Gastroesophageal sphincter (tissue), 4 donors: ENCODE data around the gene TUBE1. TPM values are rescaled to one million over a fixed set of nuclear protein-coding genes. Genes with fewer than 3 reads are reported as not detected.
"Not testable (repeated sequence)": the region's sequence is repeated elsewhere in the genome, so short reads cannot be mapped to it uniquely, and the experiment has no call there.

ENCODE experiments used
- ATAC-seq: fragments of 150-250 bp; one replicate; pipeline ENCODE4 v1.9.1; 2016; ENCODE audit warnings: mild to moderate bottlenecking, moderate library complexity
- H3K27ac ChIP-seq, 4 donors: fragments of 200-600 bp; sonication (generic) in 3 of 4; 1 replicate in 3 of 4; 2 replicates in 1 of 4; pipeline ENCODE4 v1.5.1; 2016 to 2019
- H3K27me3 ChIP-seq: fragments of 200-600 bp; sonication (generic); one replicate; pipeline ENCODE4 v1.5.1; 2019
- H3K36me3 ChIP-seq, 2 donors: fragments of 200-600 bp; sonication (generic); one replicate each; pipeline ENCODE4 v1.5.1; 2019; ENCODE audit warnings: control low read depth in 1 of 2
- H3K4me1 ChIP-seq, 3 donors: fragments of 200-600 bp; sonication (generic); 1 replicate in 2 of 3; 2 replicates in 1 of 3; pipeline ENCODE4 v1.5.1; 2016 to 2019; ENCODE audit warnings: control low read depth in 2 of 3
- H3K4me3 ChIP-seq, 2 donors: fragments of 200-600 bp; sonication (generic); one replicate each; pipeline ENCODE4 v1.5.1; 2019; ENCODE audit warnings: mild to moderate bottlenecking in 1 of 2, moderate library complexity in 1 of 2
- H3K9me3 ChIP-seq, 3 donors: fragments of 200-600 bp; sonication (generic); one replicate each; pipeline ENCODE4 v1.5.1; 2017 to 2019; ENCODE audit warnings: control low read depth in 2 of 3
- EP300 ChIP-seq: sonication (generic); formaldehyde crosslinking; IDR thresholded peaks from one replicate; pipeline ENCODE4 v1.6.1; 2017; ENCODE audit warnings: antibody characterized with exemption, mild to moderate bottlenecking
- POLR2A ChIP-seq, 2 donors: fragments of 450-650 bp; IDR thresholded peaks; one replicate each; pipeline ENCODE4 v1.6.1; 2017; ENCODE audit warnings: antibody characterized with exemption in 2 of 2, mild to moderate bottlenecking in 2 of 2, moderate library complexity in 1 of 2
- POLR2AphosphoS5 ChIP-seq: sonication (generic); formaldehyde crosslinking; IDR thresholded peaks from one replicate; pipeline ENCODE4 v1.6.1; 2017; ENCODE audit warnings: antibody characterized with exemption
- WGBS, 2 donors: methylation state at CpG; one replicate each; pipeline ENCODE4 v1.1.5; 2018; ENCODE audit warnings: low coverage in 1 of 2; 5-methylcytosine and 5-hydroxymethylcytosine counted together
- total RNA-seq, 4 donors: library from RNA; depleted of rRNA; stranded (reverse); fragments of >200 nt; gene quantifications; one replicate each; pipeline ENCODE4 v1.1.0, GENCODE V29; 2016
- TF ChIP-seq, protein P1 (sequence below), 4 experiments: fragments of 200-600 bp in 2 of 4; fragments of 450-650 bp in 2 of 4; sonication (generic) in 1 of 4; IDR thresholded peaks; one replicate each; pipeline ENCODE4 v1.5.1; 2017 to 2019; ENCODE audit warnings: antibody characterized with exemption in 4 of 4, mild to moderate bottlenecking in 2 of 4, moderate library complexity in 2 of 4

The TUBE1 gene
- total RNA-seq, 4 donors from 2014 or later, result 17.5 to 58.2 (median 31.6) TPM

- H3K27ac ChIP-seq, result no peak overlapping the region
- peaks cover 0 to 12% (median 0%) of the 10 kb centered on the region in 3 donors for H3K4me1 ChIP-seq
- no peaks in the 10 kb centered on the region for H3K36me3 ChIP-seq
- TF ChIP-seq, protein P1, sequence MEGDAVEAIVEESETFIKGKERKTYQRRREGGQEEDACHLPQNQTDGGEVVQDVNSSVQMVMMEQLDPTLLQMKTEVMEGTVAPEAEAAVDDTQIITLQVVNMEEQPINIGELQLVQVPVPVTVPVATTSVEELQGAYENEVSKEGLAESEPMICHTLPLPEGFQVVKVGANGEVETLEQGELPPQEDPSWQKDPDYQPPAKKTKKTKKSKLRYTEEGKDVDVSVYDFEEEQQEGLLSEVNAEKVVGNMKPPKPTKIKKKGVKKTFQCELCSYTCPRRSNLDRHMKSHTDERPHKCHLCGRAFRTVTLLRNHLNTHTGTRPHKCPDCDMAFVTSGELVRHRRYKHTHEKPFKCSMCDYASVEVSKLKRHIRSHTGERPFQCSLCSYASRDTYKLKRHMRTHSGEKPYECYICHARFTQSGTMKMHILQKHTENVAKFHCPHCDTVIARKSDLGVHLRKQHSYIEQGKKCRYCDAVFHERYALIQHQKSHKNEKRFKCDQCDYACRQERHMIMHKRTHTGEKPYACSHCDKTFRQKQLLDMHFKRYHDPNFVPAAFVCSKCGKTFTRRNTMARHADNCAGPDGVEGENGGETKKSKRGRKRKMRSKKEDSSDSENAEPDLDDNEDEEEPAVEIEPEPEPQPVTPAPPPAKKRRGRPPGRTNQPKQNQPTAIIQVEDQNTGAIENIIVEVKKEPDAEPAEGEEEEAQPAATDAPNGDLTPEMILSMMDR (IDR thresholded peaks at IDR 0.05), result no peak
- TF ChIP-seq EP300 (no peak), POLR2A (IDR thresholded peaks at IDR 0.05) (no peak), POLR2AphosphoS5 (no peak)
- WGBS, 2 donors, result 85% methylated on average over 7 of the region's 7 CpGs; no CpG with 5 or more reads in 1 of the 2 donors
- no peaks in the 10 kb centered on the region for H3K27me3 ChIP-seq
- ATAC-seq, result no peak
- H3K4me3 ChIP-seq, result no peak overlapping the region
- peaks cover 0 to 10% (median 0%) of the 10 kb centered on the region in 3 donors for H3K9me3 ChIP-seq
Measured at GRCh38 chr6:112049996-112050395, 37.3 kb downstream of the TUBE1 start.

GRCh38 chr6:112049026-112049799, 38.1 kb downstream of the TUBE1 start:
- H3K36me3 ChIP-seq, result no peaks in the 10 kb centered on the region
- no peak overlapping the region for H3K4me3 ChIP-seq
- 81 to 82% methylated on average over 2 to 3 of the region's 6 CpGs for WGBS, 2 donors
- peaks cover 0 to 10% (median 0%) of the 10 kb centered on the region in 3 donors for H3K9me3 ChIP-seq
- TF ChIP-seq POLR2AphosphoS5, result no peak
- TF ChIP-seq EP300, result no peak
- TF ChIP-seq, protein P1 (IDR thresholded peaks at IDR 0.05), result no peak
- TF ChIP-seq POLR2A (IDR thresholded peaks at IDR 0.05), result no peak
- H3K4me1 ChIP-seq, result peaks cover 0 to 12% (median 0%) of the 10 kb centered on the region in 3 donors
- H3K27ac ChIP-seq, result no peak overlapping the region
- no peak for ATAC-seq
- no peaks in the 10 kb centered on the region for H3K27me3 ChIP-seq

- H3K4me1 ChIP-seq, result peaks cover 0 to 21% (median 0%) of the 10 kb centered on the region in 3 donors
- not testable (repeated sequence) for H3K4me3 ChIP-seq, H3K36me3 ChIP-seq, ATAC-seq, H3K27me3 ChIP-seq, H3K27ac ChIP-seq
- peaks cover 0 to 10% (median 0%) of the 10 kb centered on the region in 3 donors for H3K9me3 ChIP-seq
- no CpG with 5 or more reads among the region's 25 CpGs for WGBS, 2 donors
Measured at GRCh38 chr6:112047523-112047922, 39.8 kb downstream of the TUBE1 start.

GRCh38 chr6:112044856-112045255, 42.4 kb downstream of the TUBE1 start:
- Histone ChIP-seq H3K9me3 (no peaks in the 10 kb centered on the region), H3K4me1 (peaks cover 0 to 23% (median 0%) of the 10 kb centered on the region in 3 donors), H3K27ac (peak overlapping the region in 1 of 4 donors; percentile 30), H3K27me3 (no peaks in the 10 kb centered on the region), H3K36me3 (no peaks in the 10 kb centered on the region), H3K4me3 (no peak overlapping the region)
- 23 to 33% methylated on average over 2 to 3 of the region's 3 CpGs for WGBS, 2 donors
- TF ChIP-seq POLR2A (IDR thresholded peaks at IDR 0.05) (no peak), POLR2AphosphoS5 (peak; percentile 47)
- TF ChIP-seq, protein P1 (IDR thresholded peaks at IDR 0.05), result no peak
- ATAC-seq, result no peak

DNA sequence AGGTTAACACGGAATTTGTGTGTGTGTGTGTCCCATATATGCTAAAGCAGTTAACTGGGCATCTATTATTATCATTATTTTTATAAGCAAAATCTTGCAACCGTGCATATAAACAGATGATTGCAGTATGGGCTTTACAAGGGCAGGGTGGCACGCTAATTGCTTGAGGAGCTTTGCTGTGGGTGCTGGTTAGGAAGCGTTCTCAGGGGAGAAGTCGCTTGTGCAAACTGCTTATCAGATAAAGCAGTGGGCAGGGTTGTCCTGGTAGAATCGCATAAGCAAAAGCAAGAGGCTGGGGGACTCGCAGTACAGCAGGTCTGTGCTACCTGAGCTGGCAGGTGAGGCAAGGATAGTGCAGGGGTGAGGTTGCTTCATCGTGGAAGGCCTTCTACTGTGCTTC, 43.1 kb downstream of the TUBE1 start:
- Histone ChIP-seq H3K27ac (peak overlapping the region in 2 of 4 donors; percentile 82 to 84), H3K4me1 (peaks cover 0 to 24% (median 0%) of the 10 kb centered on the region in 3 donors)
- 69 to 71% methylated on average over 8 of the region's 8 CpGs for WGBS, 2 donors

More for the DNA sequence above, 43.1 kb downstream of the TUBE1 start:
- ATAC-seq, result no peak
- Histone ChIP-seq H3K36me3 (no peaks in the 10 kb centered on the region), H3K4me3 (no peak overlapping the region), H3K9me3 (no peaks in the 10 kb centered on the region), H3K27me3 (no peaks in the 10 kb centered on the region)
- TF ChIP-seq EP300, result no peak
